ENCODE results near the gene RAPGEF5. TPM values are rescaled to one million over a fixed set of nuclear protein-coding genes. Genes with fewer than 3 reads are reported as not detected.

RAPGEF5 gene
- polyA plus RNA-seq, 1 donor (not counting 4 experiments of a cell fraction or from before 2014, with no cell fraction given): 2.1 TPM

- no peaks in the 10 kb centered on the region for H4K20me1 ChIP-seq (ENCODE audit: control insufficient read depth, extremely low read depth, insufficient read depth, low read length)
- no peak for DNase-seq (ENCODE audit: low read depth, low spot score)
- TF ChIP-seq CTCF (optimal IDR thresholded peaks at IDR 0.05 in 1 of 3, IDR thresholded peaks at IDR 0.05 in 1 of 3, conservative IDR thresholded peaks at IDR 0.05 in 1 of 3; ENCODE audit: extremely low read depth in 1 of 3, insufficient read depth in 2 of 3, low read length in 3 of 3): no peak
- TF ChIP-seq EZH2 (IDR thresholded peaks at IDR 0.05; ENCODE audit: low read length): no peak
- no peak for FAIRE-seq
- H3K79me2 ChIP-seq (ENCODE audit: control insufficient read depth, insufficient read depth, low read length): no peaks in the 10 kb centered on the region
- no peaks in the 10 kb centered on the region for H3K9me1 ChIP-seq (ENCODE audit: control insufficient read depth, extremely low read depth, insufficient read depth, low read length)
- dilution Hi-C loops (cut with MboI; ENCODE audit: extremely low pct_ligation_motif_present, low sequenced_read_pairs): no loop called here
- H3K36me3 ChIP-seq (ENCODE audit: control insufficient read depth in 2 of 2, extremely low read depth in 1 of 2, insufficient read depth in 2 of 2, low read length in 2 of 2): no peaks in the 10 kb centered on the region
- no peak overlapping the region for H3K27ac ChIP-seq (ENCODE audit: control insufficient read depth, insufficient read depth, low read length)
- H3K27me3 ChIP-seq (ENCODE audit: control insufficient read depth, extremely low read depth, insufficient read depth, low read length): no peaks in the 10 kb centered on the region
- H3K9me3 ChIP-seq (ENCODE audit: control insufficient read depth, low read depth, low read length): no peaks in the 10 kb centered on the region
- no peak overlapping the region for H3K4me2 ChIP-seq (ENCODE audit: control insufficient read depth, extremely low read depth, insufficient read depth, low read depth, low read length)
- H3K4me3 ChIP-seq (ENCODE audit: control insufficient read depth in 2 of 3, extremely low read depth in 1 of 3, insufficient read depth in 2 of 3, low read depth in 1 of 3, low read length in 3 of 3): no peak overlapping the region
- no peak overlapping the region for H2AFZ ChIP-seq (ENCODE audit: control insufficient read depth, low read length)
- no peaks in the 10 kb centered on the region for H3K4me1 ChIP-seq (ENCODE audit: control insufficient read depth, extremely low read depth, insufficient read depth, low read length)
- H3K9ac ChIP-seq (ENCODE audit: control insufficient read depth, extremely low read depth, insufficient read depth, low read length): no peak overlapping the region
Measured at GRCh38 chr7:22114440-22114981, 242.4 kb downstream of the RAPGEF5 start.

- H3K79me2 ChIP-seq (ENCODE audit: control insufficient read depth, insufficient read depth, low read length): no peaks in the 10 kb centered on the region
- H3K36me3 ChIP-seq (ENCODE audit: control insufficient read depth in 2 of 2, extremely low read depth in 1 of 2, insufficient read depth in 2 of 2, low read length in 2 of 2): no peaks in the 10 kb centered on the region
- no peak overlapping the region for H2AFZ ChIP-seq (ENCODE audit: control insufficient read depth, low read length)
- no peaks in the 10 kb centered on the region for H3K27me3 ChIP-seq (ENCODE audit: control insufficient read depth, extremely low read depth, insufficient read depth, low read length)
- no peak overlapping the region for H3K4me2 ChIP-seq (ENCODE audit: control insufficient read depth, extremely low read depth, insufficient read depth, low read depth, low read length)
- no peak overlapping the region for H3K27ac ChIP-seq (ENCODE audit: control insufficient read depth, insufficient read depth, low read length)
- no peak for TF ChIP-seq CTCF (optimal IDR thresholded peaks at IDR 0.05 in 1 of 3, IDR thresholded peaks at IDR 0.05 in 1 of 3, conservative IDR thresholded peaks at IDR 0.05 in 1 of 3; ENCODE audit: extremely low read depth in 1 of 3, insufficient read depth in 2 of 3, low read length in 3 of 3)
- no peak for TF ChIP-seq EZH2 (IDR thresholded peaks at IDR 0.05; ENCODE audit: low read length)
- dilution Hi-C loops (cut with MboI; ENCODE audit: extremely low pct_ligation_motif_present, low sequenced_read_pairs): no loop called here
- H3K9me3 ChIP-seq (ENCODE audit: control insufficient read depth, low read depth, low read length): no peaks in the 10 kb centered on the region
- H3K4me3 ChIP-seq (ENCODE audit: control insufficient read depth in 2 of 3, extremely low read depth in 1 of 3, insufficient read depth in 2 of 3, low read depth in 1 of 3, low read length in 3 of 3): no peak overlapping the region
- no peaks in the 10 kb centered on the region for H4K20me1 ChIP-seq (ENCODE audit: control insufficient read depth, extremely low read depth, insufficient read depth, low read length)
- DNase-seq (ENCODE audit: low read depth, low spot score): no peak
- H3K9ac ChIP-seq (ENCODE audit: control insufficient read depth, extremely low read depth, insufficient read depth, low read length): no peak overlapping the region
- FAIRE-seq: no peak
- no peaks in the 10 kb centered on the region for H3K9me1 ChIP-seq (ENCODE audit: control insufficient read depth, extremely low read depth, insufficient read depth, low read length)
- no peaks in the 10 kb centered on the region for H3K4me1 ChIP-seq (ENCODE audit: control insufficient read depth, extremely low read depth, insufficient read depth, low read length)
Measured at GRCh38 chr7:22113041-22113440, 243.9 kb downstream of the RAPGEF5 start.

Measured in keratinocyte (primary cell).